ENCODE data around the gene ATE1. TPM values are rescaled to one million over a fixed set of nuclear protein-coding genes. Genes with fewer than 3 reads are reported as not detected.

The ATE1 gene
- 9.9 and 11.8 TPM in 2 replicates for total RNA-seq

DNA sequence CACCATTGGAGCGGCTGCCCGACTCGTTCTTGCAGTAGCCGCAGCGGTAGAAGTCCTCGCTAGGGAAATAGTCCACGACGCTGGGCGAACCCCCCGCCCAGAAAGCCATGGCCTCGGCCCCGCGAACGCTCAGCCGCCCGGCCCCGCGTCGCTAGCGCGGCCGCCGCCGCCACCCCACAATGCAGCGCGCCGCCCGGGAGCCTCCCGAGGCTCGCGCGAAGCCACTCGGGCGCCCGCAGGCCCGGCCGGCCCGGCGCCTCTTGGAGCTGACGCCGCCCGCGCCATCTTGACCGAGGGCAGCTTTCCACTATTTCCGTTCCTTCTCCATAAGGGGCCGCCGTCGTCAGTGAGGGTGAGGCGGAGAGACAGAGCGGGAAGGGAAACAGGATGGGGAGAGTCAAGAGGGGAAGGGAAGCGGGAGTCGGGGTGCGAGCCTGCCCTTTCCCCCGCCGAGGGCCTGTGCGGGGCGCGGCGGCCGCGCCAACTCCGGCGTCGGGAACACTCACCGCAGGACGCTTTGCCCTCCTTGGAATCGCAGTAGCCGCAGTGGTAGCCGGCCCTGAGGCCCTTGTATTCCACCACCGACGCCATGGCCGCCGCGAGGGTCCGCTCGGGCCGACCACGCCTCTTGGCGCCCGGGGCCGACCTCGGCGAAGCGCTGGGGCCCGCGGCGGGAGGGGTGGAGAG lies at the start of gene ATE1:
Gene ATE1, minus strand, starts transcription at position 191 of the 687 bp plus-strand sequence. Its CDS starts 82 bp downstream, at position 109.

GRCh38 chr10:121974535-121975294 lies 46.9 kb upstream of the ATE1 start, which contains the start of gene NSMCE4A:
TSS of gene NSMCE4A (minus strand) at chr10:121975217. CDS start at chr10:121975165, 52 bp downstream.

Other genes with a start within 250 kb of the ATE1 start
- 30.2 and 69.4 TPM in 2 replicates for gene NSMCE4A, start 47.2 kb upstream of the ATE1 start, total RNA-seq
- gene TACC2, start 61.1 kb upstream of the ATE1 start, total RNA-seq, result 14.7 TPM in 2 replicates